Spinal cord (tissue), 10 donors: ENCODE measurements around the gene EPHB4. TPM values are rescaled to one million over a fixed set of nuclear protein-coding genes. Genes with fewer than 3 reads are reported as not detected.

Experiments used
- DNase-seq, 6 donors: peaks; one replicate each; pipeline versions ENCODE4 v3.0.0 to v3.0.0-alpha.2; 2013 to 2015; ENCODE audit warnings: low spot score in 6 of 6, low read depth in 4 of 6
- H3K27ac ChIP-seq: one replicate; pipeline ENCODE4 v1.5.1; 2013; ENCODE audit warnings: low read depth, low read length, control low read depth
- H3K27me3 ChIP-seq: one replicate; pipeline ENCODE4 v1.6.1; 2013; ENCODE audit warnings: low read length; ENCODE audit not compliant: control insufficient read depth, insufficient read depth
- H3K36me3 ChIP-seq: one replicate; pipeline ENCODE4 v1.6.1; 2013; ENCODE audit warnings: low read length; ENCODE audit not compliant: control insufficient read depth, insufficient read depth
- H3K4me1 ChIP-seq: one replicate; pipeline ENCODE4 v1.6.1; 2013; ENCODE audit warnings: low read length; ENCODE audit not compliant: control insufficient read depth, insufficient read depth
- H3K4me3 ChIP-seq: one replicate; pipeline ENCODE4 v1.5.1; 2013; ENCODE audit warnings: low read depth, low read length, control low read depth
- H3K9me3 ChIP-seq: one replicate; pipeline ENCODE4 v1.6.1; 2013; ENCODE audit warnings: low read length; ENCODE audit not compliant: control insufficient read depth, insufficient read depth
- WGBS: methylation state at CpG from one replicate; pipeline ENCODE4 v1.1.5; 2013; ENCODE audit warnings: missing lambda C conversion rate; ENCODE audit not compliant: insufficient coverage; 5-methylcytosine and 5-hydroxymethylcytosine counted together
- long read RNA-seq, 4 donors: transcript quantifications; one replicate each; lab custom pipeline, GENCODE V29; 2026
- polyA plus RNA-seq, 2 donors: library from polyadenylated mRNA; unstranded; fragments of 120-200 nt; gene quantifications; one replicate each; pipeline ENCODE4 v1.2.1, GENCODE V29; 2013; ENCODE audit not compliant: insufficient read length in 2 of 2
- total RNA-seq, 2 donors: library from RNA; depleted of rRNA in 1 of 2; stranded (reverse); fragments of 120-200 nt in 1 of 2; fragments of >200 nt in 1 of 2; gene quantifications; one replicate each; pipeline versions ENCODE4 v1.2.3 to v1.2.4, GENCODE V29; 2013 to 2014
- donor health status: healthy.

EPHB4 gene
- total RNA-seq (10 to 100 TPM; 16.2 to 52.1 TPM), polyA plus RNA-seq (10 to 100 TPM; 17.3 to 25.0 TPM)
- long read RNA-seq, donor 1, full-length matches to known transcripts, result 1 of 103 reads
- long read RNA-seq, donor 1, partial matches to known transcripts, result 102 of 103 reads
- long read RNA-seq, donor 1, other reads (novel, unspliced or antisense), result 0 of 103 reads
- long read RNA-seq, donor 2, full-length matches to known transcripts, result 1 of 17 reads
- long read RNA-seq, donor 2, partial matches to known transcripts, result 16 of 17 reads
- long read RNA-seq, donor 2, other reads (novel, unspliced or antisense), result 0 of 17 reads
- long read RNA-seq, donor 3, full-length matches to known transcripts, result 3 of 3 reads
- long read RNA-seq, donor 3, partial matches to known transcripts, result 0 of 3 reads
- long read RNA-seq, donor 3, other reads (novel, unspliced or antisense), result 0 of 3 reads
- long read RNA-seq, donor 4, full-length matches to known transcripts, result 5 of 10 reads
- long read RNA-seq, donor 4, partial matches to known transcripts, result 5 of 10 reads
- long read RNA-seq, donor 4, other reads (novel, unspliced or antisense), result 0 of 10 reads

- WGBS, result 0% methylated on average over 70 of the region's 80 CpGs
- Histone ChIP-seq H3K4me1 (peaks cover 42% of the 10 kb centered on the region), H3K27me3 (peaks cover 29% of the 10 kb centered on the region), H3K4me3 (peak within 1 kb of the TSS; percentile 76), H3K36me3 (peaks cover 18% of the 10 kb centered on the region), H3K9me3 (no peaks in the 10 kb centered on the region), H3K27ac (peak within 1 kb of the TSS; percentile 76)
- peak in 4 of 6 donors; percentile 55 to 94 (median 78) for DNase-seq
These were observed at the start of gene EPHB4 for GRCh38 chr7:100827330-100828226. Gene EPHB4, minus strand, starts transcription at chr7:100827523. Its CDS starts 493 bp downstream, at chr7:100827030.

- Histone ChIP-seq H3K27ac (peak overlapping the region; percentile 99), H3K4me1 (peaks cover 38% of the 10 kb centered on the region), H3K27me3 (no peaks in the 10 kb centered on the region), H3K36me3 (peaks cover 60% of the 10 kb centered on the region), H3K4me3 (peak overlapping the region; percentile 92), H3K9me3 (no peaks in the 10 kb centered on the region)
- peak in 1 of 6 donors; percentile 43 for DNase-seq
- under 1% methylated on average over 35 of the region's 39 CpGs for WGBS
These were observed 48.0 kb upstream of the EPHB4 start for GRCh38 chr7:100875356-100875751.

- Histone ChIP-seq H3K4me3 (peak within 1 kb of the TSS; percentile 92), H3K27me3 (no peaks in the 10 kb centered on the region), H3K9me3 (no peaks in the 10 kb centered on the region), H3K4me1 (peaks cover 32% of the 10 kb centered on the region), H3K36me3 (peaks cover 57% of the 10 kb centered on the region), H3K27ac (peak within 1 kb of the TSS; percentile 99)
- DNase-seq, result peak; percentile 97 to 100 (median 98)
- WGBS, result under 1% methylated on average over 72 of the region's 79 CpGs
These were observed 47.4 kb upstream of the EPHB4 start, which contains the start of gene SRRT for GRCh38 chr7:100874577-100875355. Gene SRRT, plus strand, starts transcription at chr7:100875103. Its CDS starts 488 bp downstream, at chr7:100875591.

- no peaks in the 10 kb centered on the region for H3K9me3 ChIP-seq
- H3K36me3 ChIP-seq, result peaks cover 55% of the 10 kb centered on the region
- H3K27me3 ChIP-seq, result no peaks in the 10 kb centered on the region
- H3K27ac ChIP-seq, result peak overlapping the region; percentile 99
- DNase-seq, result no peak
- peak overlapping the region; percentile 92 for H3K4me3 ChIP-seq
- 72% methylated on average over 4 of the region's 8 CpGs for WGBS
- H3K4me1 ChIP-seq, result peaks cover 29% of the 10 kb centered on the region
These were observed 46.9 kb upstream of the EPHB4 start for GRCh38 chr7:100874300-100874576.

GRCh38 chr7:100873599-100874299, 46.4 kb upstream of the EPHB4 start:
- H3K9me3 ChIP-seq, result no peaks in the 10 kb centered on the region
- peak overlapping the region; percentile 92 for H3K4me3 ChIP-seq
- peaks cover 54% of the 10 kb centered on the region for H3K36me3 ChIP-seq
- H3K27ac ChIP-seq, result peak overlapping the region; percentile 99
- no peak for DNase-seq
- H3K27me3 ChIP-seq, result no peaks in the 10 kb centered on the region
- 90% methylated on average over 7 of the region's 10 CpGs for WGBS
- peaks cover 33% of the 10 kb centered on the region for H3K4me1 ChIP-seq

- H3K36me3 ChIP-seq, result peaks cover 47% of the 10 kb centered on the region
- H3K4me3 ChIP-seq, result peak overlapping the region; percentile 84
- H3K9me3 ChIP-seq, result no peaks in the 10 kb centered on the region
- WGBS, result 18% methylated on average over 23 of the region's 27 CpGs
- peaks cover 49% of the 10 kb centered on the region for H3K4me1 ChIP-seq
- DNase-seq, result no peak
- no peaks in the 10 kb centered on the region for H3K27me3 ChIP-seq
- H3K27ac ChIP-seq, result peak overlapping the region; percentile 90
These were observed 40.6 kb upstream of the EPHB4 start for GRCh38 chr7:100867776-100868485.

GRCh38 chr7:100867040-100867775, 39.9 kb upstream of the EPHB4 start, which contains the start of gene TRIP6:
Gene TRIP6, plus strand, starts transcription at chr7:100867387. Its CDS starts 111 bp downstream, at chr7:100867498.
- Histone ChIP-seq H3K9me3 (no peaks in the 10 kb centered on the region), H3K4me3 (peak within 1 kb of the TSS; percentile 84), H3K27ac (peak within 1 kb of the TSS; percentile 90), H3K36me3 (peaks cover 48% of the 10 kb centered on the region), H3K4me1 (peaks cover 51% of the 10 kb centered on the region), H3K27me3 (no peaks in the 10 kb centered on the region)
- 0% methylated on average over 24 of the region's 42 CpGs for WGBS
- DNase-seq, result peak in 4 of 6 donors; percentile 70 to 94 (median 74)

- H3K27me3 ChIP-seq, result no peaks in the 10 kb centered on the region
- no peaks in the 10 kb centered on the region for H3K9me3 ChIP-seq
- peak overlapping the region; percentile 90 for H3K27ac ChIP-seq
- WGBS, result 38% methylated on average over 2 of the region's 5 CpGs
- peak overlapping the region; percentile 84 for H3K4me3 ChIP-seq
- no peak for DNase-seq
- peaks cover 49% of the 10 kb centered on the region for H3K36me3 ChIP-seq
- peaks cover 51% of the 10 kb centered on the region for H3K4me1 ChIP-seq
These were observed 39.4 kb upstream of the EPHB4 start for GRCh38 chr7:100866729-100867039.
